NCI-H2196 (cell line): ENCODE data around the gene PCDHA7.
A peak's percentile ranks its signal among the peaks of the same experiment; 100 is the strongest.
"Not testable (repeated sequence)": the region's sequence is repeated elsewhere in the genome, so short reads cannot be mapped to it uniquely, and the experiment has no call there.

Experiments used
- DNase-seq: peaks from one replicate; lab custom pipeline; 2025; ENCODE audit not compliant: unreplicated experiment; lab: John Stamatoyannopoulos, UW

PCDHA7 gene

GRCh38 chr5:140833993-140834392, at the start of gene PCDHA7:
PCDHA7 (plus strand) TSS chr5:140834269; CDS start chr5:140834384, 115 bp downstream.
- no peak for DNase-seq

GRCh38 chr5:140785905-140786686, 48.0 kb upstream of the PCDHA7 start, which contains the start of gene PCDHA1:
PCDHA1 (plus strand) TSS chr5:140786140.
- peak; percentile 24 for DNase-seq

GRCh38 chr5:140787422-140787821, 46.6 kb upstream of the PCDHA7 start:
- DNase-seq, result not testable (repeated sequence)

- not testable (repeated sequence) for DNase-seq
Observed at GRCh38 chr5:140787849-140788504, 46.1 kb upstream of the PCDHA7 start.

GRCh38 chr5:140791089-140791488, 43.0 kb upstream of the PCDHA7 start:
- DNase-seq, result no peak

- DNase-seq, result no peak
Observed at GRCh38 chr5:140794595-140795258, 39.3 kb upstream of the PCDHA7 start, which contains the start of gene PCDHA2. PCDHA2 (plus strand) TSS chr5:140794852.

GRCh38 chr5:140795259-140795641, 38.8 kb upstream of the PCDHA7 start:
- DNase-seq, result no peak

- not testable (repeated sequence) for DNase-seq
Observed at GRCh38 chr5:140796072-140796717, 37.9 kb upstream of the PCDHA7 start.

GRCh38 chr5:140796718-140797095, 37.4 kb upstream of the PCDHA7 start:
- DNase-seq, result no peak

- DNase-seq, result peak; percentile 8
Observed at GRCh38 chr5:140800816-140801493, 33.1 kb upstream of the PCDHA7 start, which contains the start of gene PCDHA3. PCDHA3 (plus strand) TSS chr5:140801057.

- DNase-seq, result no peak
Observed at GRCh38 chr5:140801494-140801841, 32.6 kb upstream of the PCDHA7 start.

- not testable (repeated sequence) for DNase-seq
Observed at GRCh38 chr5:140802381-140802780, 31.7 kb upstream of the PCDHA7 start.

GRCh38 chr5:140802781-140803271, 31.2 kb upstream of the PCDHA7 start:
- no peak for DNase-seq

GRCh38 chr5:140806834-140807775, 27.0 kb upstream of the PCDHA7 start, which contains the start of gene PCDHA4:
PCDHA4 (plus strand) TSS chr5:140807068.
- DNase-seq, result no peak

GRCh38 chr5:140808241-140808888, 25.7 kb upstream of the PCDHA7 start:
- DNase-seq, result not testable (repeated sequence)

GRCh38 chr5:140808889-140809291, 25.2 kb upstream of the PCDHA7 start:
- DNase-seq, result no peak

- DNase-seq, result no peak
Observed at GRCh38 chr5:140821375-140822280, 12.4 kb upstream of the PCDHA7 start, which contains the start of gene PCDHA5. PCDHA5 (plus strand) TSS chr5:140821613.

- DNase-seq, result no peak
Observed at GRCh38 chr5:140822281-140822629, 11.8 kb upstream of the PCDHA7 start.
